HepG2 (cell line): Measurements from ENCODE around the gene NDC1. TPM values are rescaled to one million over a fixed set of nuclear protein-coding genes. Genes with fewer than 3 reads are reported as not detected.

Source experiments
- ATAC-seq: fragments of 200-7000 bp; cut with Tn5 transposase; 3 replicates; pipeline ENCODE4 v1.9.1; 2020; ENCODE audit warnings: mild to moderate bottlenecking, moderate library complexity
- BruUV-seq: library from RNA; stranded (reverse); fragments of 400-500 nt; replicated peaks from 2 replicates; lab custom pipeline; 2021; lab: Mats Ljungman, UMichigan
- CTCF ChIA-PET: fragments of 300-600 bp; formaldehyde crosslinking; extraction: SDS; loops from one replicate; lab custom pipeline; 2021; ENCODE audit warnings: low total read pairs, inconsistent platforms, low intra/inter-chr PET ratio; lab: Yijun Ruan, JAX
- POLR2A ChIA-PET: fragments of 350-600 bp; sonication (Branson Sonifier 250); formaldehyde crosslinking; loops from one replicate; lab custom pipeline; 2020; ENCODE audit warnings: antibody characterized with exemption, inconsistent platforms; lab: Yijun Ruan, JAX
- DNase-seq: peaks from one replicate; pipeline ENCODE4 v3.0.0-alpha.2; 2015; ENCODE audit warnings: low spot score
- FAIRE-seq: peaks from 3 replicates; lab custom pipeline; 2011; peaks lifted over from hg19 to GRCh38; lab: Jason Lieb, UNC
- H2AFZ ChIP-seq: one replicate; pipeline ENCODE4 v1.6.1; 2011; ENCODE audit warnings: low read length, inconsistent platforms
- H3K27ac ChIP-seq: fragments of 300-600 bp; 3 replicates; pipeline ENCODE4 v1.8.0; 2011; ENCODE audit warnings: mixed run types, mild to moderate bottlenecking, mixed read lengths, low read length, inconsistent platforms; ENCODE audit not compliant: insufficient read depth; ENCODE audit errors: extremely low read length
- H3K27me3 ChIP-seq, 2 experiments: fragments of 200-600 bp in 1 of 2; 2 replicates in 1 of 2; 3 replicates in 1 of 2; pipeline versions ENCODE4 v1.6.0 to v1.8.0; 2011; ENCODE audit warnings: low read length in 2 of 2, mild to moderate bottlenecking in 2 of 2, moderate library complexity in 2 of 2, inconsistent platforms in 1 of 2; ENCODE audit not compliant: insufficient read depth in 2 of 2, control insufficient read depth in 1 of 2
- H3K36me3 ChIP-seq, 2 experiments: fragments of 200-600 bp in 1 of 2; replicated peaks in 1 of 2; 2 replicates in 1 of 2; 3 replicates in 1 of 2; pipeline versions ENCODE4 v1.5.1 to v1.8.0; 2011; ENCODE audit warnings: low read length in 2 of 2, inconsistent platforms in 1 of 2; ENCODE audit not compliant: insufficient read depth in 2 of 2, control insufficient read depth in 1 of 2
- H3K4me1 ChIP-seq: 2 replicates; pipeline ENCODE4 v1.5.1; 2012; ENCODE audit warnings: low read length, inconsistent platforms; ENCODE audit not compliant: insufficient read depth
- H3K4me2 ChIP-seq: 2 replicates; pipeline ENCODE4 v1.6.0; 2011; ENCODE audit warnings: low read depth, low read length, inconsistent platforms
- H3K4me3 ChIP-seq, 3 experiments: fragments of 200-600 bp in 1 of 3; sonication (generic), shearing (Covaris generic) in 1 of 3; replicated peaks in 1 of 3; 2 replicates each; pipeline ENCODE4 v1.5.1; 2011 to 2016; ENCODE audit warnings: low read length in 3 of 3, inconsistent platforms in 2 of 3, low read depth in 2 of 3, mild to moderate bottlenecking in 2 of 3, control low read depth in 1 of 3, mixed read lengths in 1 of 3; ENCODE audit not compliant: insufficient read depth in 1 of 3
- H3K79me2 ChIP-seq: one replicate; pipeline ENCODE4 v1.6.1; 2011; ENCODE audit warnings: low read length, inconsistent platforms; ENCODE audit not compliant: insufficient read depth
- H3K9ac ChIP-seq: 2 replicates; pipeline ENCODE4 v1.6.0; 2011; ENCODE audit warnings: mild to moderate bottlenecking, low read depth, low read length, inconsistent platforms; ENCODE audit not compliant: insufficient read depth
- H3K9me3 ChIP-seq: 2 replicates; pipeline ENCODE4 v1.5.1; 2012; ENCODE audit warnings: mild to moderate bottlenecking, low read length
- H4K20me1 ChIP-seq: 2 replicates; pipeline ENCODE4 v1.6.0; 2011; ENCODE audit warnings: inconsistent platforms, mild to moderate bottlenecking, low read length, moderate library complexity; ENCODE audit not compliant: insufficient read depth
- CTCF ChIP-seq: sonication (generic); formaldehyde crosslinking; IDR thresholded peaks from 2 replicates; pipeline ENCODE4 v1.5.0; 2020; ENCODE audit warnings: mild to moderate bottlenecking, missing genetic modification reagents, moderate library complexity
- FOXA1 ChIP-seq, 2 experiments: fragments of 450-650 bp in 1 of 2; sonication (generic) in 1 of 2; formaldehyde crosslinking in 1 of 2; IDR thresholded peaks; 2 replicates each; pipeline versions ENCODE4 v1.4.0 to v1.6.1; 2016 to 2020; ENCODE audit warnings: missing genetic modification reagents in 1 of 2
- RAD21 ChIP-seq: fragments of 450-650 bp; formaldehyde crosslinking; IDR thresholded peaks from 2 replicates; pipeline ENCODE4 v1.5.0; 2020; ENCODE audit warnings: mild to moderate bottlenecking
- RBM39 ChIP-seq: fragments of 200-400 bp; formaldehyde crosslinking; IDR thresholded peaks from one replicate; pipeline ENCODE4 v1.6.1; 2018; ENCODE audit warnings: antibody characterized with exemption, mild to moderate bottlenecking, low read depth, low read length; ENCODE audit not compliant: poor library complexity, severe bottlenecking
- STAG1 ChIP-seq: sonication (generic); formaldehyde crosslinking; IDR thresholded peaks from 2 replicates; pipeline ENCODE4 v1.4.0; 2020; ENCODE audit warnings: missing genetic modification reagents
- XRCC5 ChIP-seq: fragments of 200-400 bp; formaldehyde crosslinking; optimal IDR thresholded peaks from 2 replicates; pipeline ENCODE3; 2017; ENCODE audit warnings: mild to moderate bottlenecking, low read length
- ZC3H13 ChIP-seq: sonication (generic); formaldehyde crosslinking; IDR thresholded peaks from 2 replicates; pipeline ENCODE4 v1.8.1; 2023; ENCODE audit warnings: mild to moderate bottlenecking, missing genetic modification reagents, moderate library complexity
- ZFYVE20 ChIP-seq: sonication (generic); formaldehyde crosslinking; IDR thresholded peaks from 2 replicates; pipeline ENCODE4 v1.8.0; 2023; ENCODE audit warnings: low read depth, mild to moderate bottlenecking, moderate library complexity, missing genetic modification reagents, borderline replicate concordance
- ZNF512B ChIP-seq: sonication (generic); formaldehyde crosslinking; IDR thresholded peaks from 2 replicates; pipeline ENCODE4 v1.5.1; 2020; ENCODE audit warnings: missing genetic modification reagents, mild to moderate bottlenecking, borderline replicate concordance
- ZNF687 ChIP-seq: sonication (generic); formaldehyde crosslinking; IDR thresholded peaks from 2 replicates; pipeline ENCODE4 v1.5.1; 2020; ENCODE audit warnings: mild to moderate bottlenecking, missing genetic modification reagents, moderate library complexity
- ZSCAN30 ChIP-seq: sonication (generic); formaldehyde crosslinking; IDR thresholded peaks from 2 replicates; pipeline ENCODE4 v1.5.0; 2020; ENCODE audit warnings: mild to moderate bottlenecking, missing genetic modification reagents
- WGBS: methylation state at CpG from one replicate; pipeline ENCODE4 v1.1.6; 2017; ENCODE audit warnings: low lambda C conversion rate; 5-methylcytosine and 5-hydroxymethylcytosine counted together
- in situ Hi-C: cut with HindIII; loops from 2 replicates; pipeline ENCODE4 v1.10.0; 2017; ENCODE audit warnings: low pct_unique_long_range_greater_than_20kb; ENCODE audit not compliant: extremely low pct_ligation_motif_present
- intact Hi-C: fragments of 100-400 bp; cut with micrococcal nuclease; formaldehyde crosslinking; loops from one replicate; pipeline ENCODE4 v1.10.0; 2022; ENCODE audit not compliant: unreplicated experiment
- polyA plus RNA-seq, 8 experiments: library from polyadenylated mRNA; depleted of rRNA in 3 of 8; stranded (reverse) in 7 of 8; unstranded in 1 of 8; fragments of >200 nt; fragmentation: Illumina TruSeq in 4 of 8; extraction: Trizol in 4 of 8; gene quantifications; 2 replicates each; pipeline versions ENCODE4 v1.2.1 to v1.2.3, GENCODE V29; 2011 to 2016; ENCODE audit warnings: low read depth in 4 of 8, missing spikeins in 1 of 8, mixed read lengths in 1 of 8; ENCODE audit not compliant: insufficient read depth in 1 of 8
- total RNA-seq, 5 experiments: library from RNA; depleted of rRNA; stranded (reverse); fragments of >200 nt; fragmentation: Illumina TruSeq; extraction: Trizol; gene quantifications; 2 replicates each; pipeline ENCODE4 v1.2.3, GENCODE V29; 2016; ENCODE audit warnings: low read depth in 1 of 5

The NDC1 gene
- total and polyA plus RNA-seq, 2 of the 13 experiments (the other 11 are each of a cell fraction or from before 2014, with no cell fraction given) = 38.1 to 50.9 TPM

- no peaks in the 10 kb centered on the region for H3K9me3 ChIP-seq
- H3K27ac ChIP-seq = no peak overlapping the region
- H3K4me2 ChIP-seq = no peak overlapping the region
- DNase-seq (peak; percentile 29), ATAC-seq (peak; percentile 98), FAIRE-seq (no peak)
- H3K9ac ChIP-seq = no peak overlapping the region
- intact Hi-C loops (loop anchor here (1.0 kb wide), 1 partner anchor 39 kb away; no protein-coding TSS in a partner anchor), in situ Hi-C loops (no loop called here)
- H2AFZ ChIP-seq = no peak overlapping the region
- no peaks in the 10 kb centered on the region for H4K20me1 ChIP-seq
- no peaks in the 10 kb centered on the region for H3K36me3 ChIP-seq
- H3K4me3 ChIP-seq = no peak overlapping the region
- ChIA-PET CTCF (interaction anchor here (3.1 kb wide), 1 partner anchor 39 kb away, joined by 24 read pairs; no protein-coding TSS in a partner anchor), POLR2A (no interaction called here)
- H3K4me1 ChIP-seq = peaks cover 5% of the 10 kb centered on the region; the same call in 1 of the 2 replicates
- BruUV-seq = no TSS peak
- H3K79me2 ChIP-seq = no peaks in the 10 kb centered on the region
- H3K27me3 ChIP-seq = peaks cover 0 to 27% of the 10 kb centered on the region in 2 experiments; a peak in 3 of 5 replicates
- WGBS = 10% methylated on average over 11 of the region's 11 CpGs
- TF ChIP-seq ZNF687 (CRISPR knock-in tag) = peak; percentile 23; the same call in 1 of the 2 replicates
- 0 out of 2 replicates have a peak, but pooled peaks have one; percentile 24 for TF ChIP-seq ZFYVE20 (CRISPR knock-in tag)
- TF ChIP-seq XRCC5 = peak; percentile 80
- no peak for TF ChIP-seq ZSCAN30 (CRISPR knock-in tag)
- peak; percentile 68 for TF ChIP-seq STAG1 (CRISPR knock-in tag)
- TF ChIP-seq FOXA1 (IDR thresholded peaks at IDR 0.05) = no peak
- no peak for TF ChIP-seq FOXA1 (CRISPR knock-in tag; IDR thresholded peaks at IDR 0.05)
- TF ChIP-seq ZNF512B (CRISPR knock-in tag) = no peak
- peak; percentile 42 for TF ChIP-seq RBM39
- TF ChIP-seq RAD21 (CRISPR knock-in tag) = 0 out of 2 replicates have a peak, but pooled peaks have one; percentile 31
- peak; percentile 82 for TF ChIP-seq CTCF (CRISPR knock-in tag)
- no peak for TF ChIP-seq ZC3H13 (CRISPR knock-in tag)
Measured at GRCh38 chr1:53715478-53715877, 122.6 kb downstream of the NDC1 start.
